ENCODE data around the gene DOCK11. TPM values are rescaled to one million over a fixed set of nuclear protein-coding genes. Genes with fewer than 3 reads are reported as not detected.

DOCK11 gene
- total and polyA plus RNA-seq, 9 of the 15 experiments (the other 6 are each of a cell fraction or from before 2014, with no cell fraction given): 41.8 to 77.8 (median 50.9) TPM

DNA sequence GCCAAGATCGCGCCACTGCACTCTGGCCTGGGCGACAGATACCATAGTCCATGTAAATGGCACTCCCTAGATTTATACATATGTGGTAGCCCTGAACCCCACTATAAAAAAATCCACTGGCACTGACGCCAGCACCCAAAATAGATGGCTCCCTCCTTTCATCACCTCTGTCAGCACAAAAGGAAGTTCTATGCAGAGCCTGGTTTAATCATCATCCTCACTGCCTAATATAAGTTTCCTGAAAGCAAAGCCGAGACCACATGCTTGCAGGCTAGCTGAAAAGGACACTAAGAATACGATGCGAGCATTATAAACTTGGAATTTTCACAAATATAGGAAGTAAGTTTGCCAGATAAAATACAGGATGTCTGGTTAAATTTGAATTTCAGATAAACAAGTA is 27.5 kb upstream of the DOCK11 start:
- no peak overlapping the region for H3K4me3 ChIP-seq
- no peaks in the 10 kb centered on the region for H3K27me3 ChIP-seq (ENCODE audit: control insufficient read depth in 2 of 2, insufficient read depth in 2 of 2, low read length in 2 of 2)
- H3K36me3 ChIP-seq (ENCODE audit: control insufficient read depth, insufficient read depth, low read length): no peaks in the 10 kb centered on the region
- WGBS (ENCODE audit: insufficient coverage, low coverage, missing lambda C conversion rate): 71% methylated on average over 5 of the region's 7 CpGs
- no peaks in the 10 kb centered on the region for H3K9me1 ChIP-seq (ENCODE audit: control insufficient read depth, insufficient read depth, low read length)
- in situ Hi-C loops (cut with MboI): loop anchor here (10.0 kb wide), 2 partner anchors 137 to 337 kb away; no protein-coding TSS in a partner anchor
- no peak overlapping the region for H3K9ac ChIP-seq (ENCODE audit: insufficient read depth in 1 of 2, low read depth in 2 of 2, low read length in 2 of 2)
- ATAC-seq: no peak
- no peak for FAIRE-seq
- H3K27ac ChIP-seq (ENCODE audit: extremely low read depth, low read depth, low read length): no peak overlapping the region
- no peaks in the 10 kb centered on the region for H4K20me1 ChIP-seq (replicated peaks; ENCODE audit: control insufficient read depth, insufficient read depth, low read length)
- H3K9me3 ChIP-seq (replicated peaks; ENCODE audit: control insufficient read depth, insufficient read depth, low read depth, low read length): peaks cover 5% of the 10 kb centered on the region; the same call in 1 of the 2 replicates
- ChIA-PET CTCF (ENCODE audit: low intra/inter-chr PET ratio) (no interaction called here), POLR2A (interaction anchor here (1.1 kb wide), 1 partner anchor 9 kb away, joined by 3 read pairs; no protein-coding TSS in a partner anchor)
- H2AFZ ChIP-seq (ENCODE audit: low read depth, low read length): peak overlapping the region; percentile 30; the same call in 1 of the 2 replicates
- intact Hi-C loops (cut with micrococcal nuclease): no loop called here
- DNase-seq (ENCODE audit: extremely low read depth in 1 of 4, low spot score in 3 of 4): no peak
- TF ChIP-seq ZNF780A (CRISPR knock-in tag; IDR thresholded peaks at IDR 0.05) (no peak), TGIF2 (CRISPR knock-in tag; IDR thresholded peaks at IDR 0.05) (no peak), MTA2 (IDR thresholded peaks at IDR 0.05; ENCODE audit: low read depth) (no peak), PHF21A (IDR thresholded peaks at IDR 0.05; ENCODE audit: borderline replicate concordance, low read depth) (no peak), ZNF699 (CRISPR knock-in tag; IDR thresholded peaks at IDR 0.05; ENCODE audit: insufficient replicate concordance) (no peak), POLR2AphosphoS2 (IDR thresholded peaks at IDR 0.05; ENCODE audit: low read length) (no peak), ATF7 (IDR thresholded peaks at IDR 0.05) (no peak), ARNT (IDR thresholded peaks at IDR 0.05) (no peak), KAT8 (IDR thresholded peaks at IDR 0.05; ENCODE audit: low read depth) (no peak), CGGBP1 (CRISPR knock-in tag; IDR thresholded peaks at IDR 0.05) (no peak), NCOA6 (IDR thresholded peaks at IDR 0.05) (no peak), CBX5 (IDR thresholded peaks at IDR 0.05; ENCODE audit: borderline replicate concordance, low read depth) (no peak), TAF7 (tag; IDR thresholded peaks at IDR 0.05) (no peak), CBFB (CRISPR knock-in tag; IDR thresholded peaks at IDR 0.05) (no peak), RAD51 (IDR thresholded peaks at IDR 0.05; ENCODE audit: borderline replicate concordance, low read depth) (no peak), ZBTB2 (IDR thresholded peaks at IDR 0.05) (no peak), ZNF146 (CRISPR knock-in tag; IDR thresholded peaks at IDR 0.05; ENCODE audit: unreplicated experiment) (no peak), ZNF444 (CRISPR knock-in tag; IDR thresholded peaks at IDR 0.05) (no peak)
- TF ChIP-seq, protein P1, sequence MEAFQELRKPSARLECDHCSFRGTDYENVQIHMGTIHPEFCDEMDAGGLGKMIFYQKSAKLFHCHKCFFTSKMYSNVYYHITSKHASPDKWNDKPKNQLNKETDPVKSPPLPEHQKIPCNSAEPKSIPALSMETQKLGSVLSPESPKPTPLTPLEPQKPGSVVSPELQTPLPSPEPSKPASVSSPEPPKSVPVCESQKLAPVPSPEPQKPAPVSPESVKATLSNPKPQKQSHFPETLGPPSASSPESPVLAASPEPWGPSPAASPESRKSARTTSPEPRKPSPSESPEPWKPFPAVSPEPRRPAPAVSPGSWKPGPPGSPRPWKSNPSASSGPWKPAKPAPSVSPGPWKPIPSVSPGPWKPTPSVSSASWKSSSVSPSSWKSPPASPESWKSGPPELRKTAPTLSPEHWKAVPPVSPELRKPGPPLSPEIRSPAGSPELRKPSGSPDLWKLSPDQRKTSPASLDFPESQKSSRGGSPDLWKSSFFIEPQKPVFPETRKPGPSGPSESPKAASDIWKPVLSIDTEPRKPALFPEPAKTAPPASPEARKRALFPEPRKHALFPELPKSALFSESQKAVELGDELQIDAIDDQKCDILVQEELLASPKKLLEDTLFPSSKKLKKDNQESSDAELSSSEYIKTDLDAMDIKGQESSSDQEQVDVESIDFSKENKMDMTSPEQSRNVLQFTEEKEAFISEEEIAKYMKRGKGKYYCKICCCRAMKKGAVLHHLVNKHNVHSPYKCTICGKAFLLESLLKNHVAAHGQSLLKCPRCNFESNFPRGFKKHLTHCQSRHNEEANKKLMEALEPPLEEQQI (IDR thresholded peaks at IDR 0.05): no peak
- H3K4me1 ChIP-seq (replicated peaks in 1 of 2; ENCODE audit: control insufficient read depth in 2 of 2, insufficient read depth in 2 of 2, low read length in 2 of 2): peaks cover 0 to 7% of the 10 kb centered on the region in 2 experiments; a peak in 2 of 5 replicates
- H3K4me2 ChIP-seq (ENCODE audit: insufficient read depth, low read length): no peak overlapping the region
- H3K79me2 ChIP-seq (ENCODE audit: control insufficient read depth, insufficient read depth, low read length): no peaks in the 10 kb centered on the region
- BruUV-seq (replicated peaks): no TSS peak
